ENCODE measurements around the gene USO1.

DNA sequence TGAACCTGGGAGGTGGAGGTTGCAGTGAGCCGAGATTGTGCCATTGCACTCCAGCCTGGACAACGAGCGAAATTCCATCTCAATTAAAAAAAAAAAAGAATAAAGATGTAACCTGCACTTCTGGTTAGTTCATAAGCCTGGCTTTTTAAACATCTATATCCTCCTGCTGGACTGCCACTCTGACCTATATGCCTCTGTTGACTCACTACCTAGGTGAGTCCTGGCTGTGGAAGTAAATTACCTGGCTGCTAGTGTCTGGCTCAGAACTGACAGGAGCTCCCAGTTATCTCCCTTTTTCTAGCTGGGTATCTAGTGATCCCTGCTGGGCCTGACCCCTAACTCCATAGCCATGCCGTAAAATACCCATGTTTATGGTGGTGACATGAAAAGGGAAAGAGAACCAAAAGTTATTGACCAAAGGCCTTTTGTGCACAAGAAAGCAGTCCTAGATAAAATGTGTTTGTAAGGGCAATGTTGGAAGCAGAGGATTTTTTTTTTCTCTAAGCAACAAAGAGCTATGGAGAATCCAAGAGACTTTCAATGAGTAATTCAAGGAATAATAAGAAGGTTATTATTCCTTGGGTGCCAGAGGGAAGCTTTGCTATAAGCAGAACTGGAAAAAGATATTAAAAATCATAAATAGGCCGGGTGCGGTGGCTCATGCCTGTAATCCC is 40.8 kb upstream of the USO1 start:
- TF ChIP-seq CTCF (optimal IDR thresholded peaks at IDR 0.05 in 1 of 3, IDR thresholded peaks at IDR 0.05 in 1 of 3, conservative IDR thresholded peaks at IDR 0.05 in 1 of 3; ENCODE audit: extremely low read depth in 1 of 3, insufficient read depth in 2 of 3, low read length in 3 of 3) (no peak), EZH2 (IDR thresholded peaks at IDR 0.05; ENCODE audit: low read length) (no peak)
